ENCODE measurements around the gene PPIL4.
"Not testable (repeated sequence)": the region's sequence is repeated elsewhere in the genome, so short reads cannot be mapped to it uniquely, and the experiment has no call there.

DNA sequence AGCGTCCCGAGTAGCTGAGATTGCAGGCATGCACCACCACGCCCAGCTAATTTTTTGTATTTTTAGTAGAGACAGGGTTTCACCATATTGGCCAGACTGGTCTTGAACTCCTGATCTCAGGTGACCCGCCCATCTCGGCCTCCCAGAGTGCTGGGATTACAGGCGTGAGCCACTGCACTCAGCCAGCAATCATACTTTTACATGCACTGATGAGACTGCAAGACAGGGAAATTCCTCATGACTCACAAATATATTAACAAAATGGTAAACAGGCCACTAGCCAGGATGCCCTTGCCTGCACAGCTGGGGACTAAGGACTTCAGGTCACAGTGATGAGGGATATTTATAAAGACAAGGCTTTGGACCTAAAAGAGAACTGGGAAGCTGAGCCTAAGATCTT is 49.2 kb downstream of the PPIL4 start:
- not testable (repeated sequence) for TF ChIP-seq POLR2A, CTCF, POLR2AphosphoS5 (IDR thresholded peaks at IDR 0.05)
